GM12892 (cell line): ENCODE results near the gene GMIP.
"Not testable (repeated sequence)": the region's sequence is repeated elsewhere in the genome, so short reads cannot be mapped to it uniquely, and the experiment has no call there.

Experiments used
- DNase-seq: peaks from one replicate; pipeline ENCODE4 v3.0.0; 2011; ENCODE audit not compliant: insufficient read length
- FAIRE-seq: peaks from 2 replicates; lab custom pipeline; 2011; peaks lifted over from hg19 to GRCh38; lab: Jason Lieb, UNC
- POLR2A ChIP-seq: IDR thresholded peaks from 2 replicates; pipeline ENCODE4 v1.6.1; 2011; ENCODE audit warnings: low read depth, low read length, control low read depth
- POLR2AphosphoS5 ChIP-seq: IDR thresholded peaks from 2 replicates; pipeline ENCODE4 v1.6.1; 2011; ENCODE audit warnings: low read depth, low read length, control low read depth
- TAF1 ChIP-seq: IDR thresholded peaks from 2 replicates; pipeline ENCODE4 v1.6.1; 2011; ENCODE audit warnings: low read depth, mild to moderate bottlenecking, control low read depth, low read length, borderline replicate concordance

Gene GMIP

DNA sequence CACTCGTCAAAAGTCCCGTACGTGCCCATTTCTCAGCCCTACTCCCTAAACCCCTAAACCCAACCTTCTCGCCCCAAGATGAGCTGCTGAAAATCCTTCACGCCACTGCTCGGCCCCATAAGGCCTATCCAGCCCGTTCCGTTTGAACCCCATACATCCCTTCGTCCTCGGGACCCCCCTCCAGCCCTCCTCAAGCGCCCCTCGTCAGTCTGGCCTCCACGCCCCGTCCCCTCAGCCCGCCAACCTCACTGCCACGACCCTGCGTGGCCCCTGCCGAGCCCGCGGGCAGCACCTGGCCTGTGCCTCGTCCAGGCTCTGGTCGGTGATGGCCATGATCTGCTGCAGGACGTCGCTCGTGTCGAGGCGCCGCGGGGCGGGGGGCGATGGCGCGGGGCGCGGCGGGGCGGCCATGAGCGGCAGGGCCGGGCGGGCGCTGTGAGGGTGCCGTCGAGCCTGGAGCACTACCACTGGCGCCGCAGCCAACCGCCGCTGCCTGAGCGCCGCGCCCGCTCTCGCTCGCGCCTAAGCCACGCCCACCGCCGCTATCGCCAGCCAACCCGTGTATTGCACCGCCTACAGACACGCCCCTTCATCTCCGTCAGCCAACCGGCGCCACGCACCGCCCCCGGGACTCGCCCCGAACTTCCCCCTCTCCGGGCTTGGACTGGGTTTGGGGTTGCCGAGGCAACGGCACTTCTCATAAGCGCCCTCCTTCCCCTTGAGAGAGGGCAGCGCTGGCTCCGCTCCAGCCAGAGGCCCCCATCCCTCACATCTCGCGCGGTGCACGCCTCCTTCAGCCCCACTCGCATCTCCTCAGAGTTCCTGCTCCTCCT lies 25.0 kb downstream of the GMIP start, which contains the start of gene PBX4:
Gene PBX4 (minus strand): TSS at position 469 of the 833 bp plus-strand sequence. CDS start 58 bp downstream, at position 411.
- TF ChIP-seq POLR2A (peak; percentile 78), TAF1 (no peak; the same call in 1 of the 2 replicates), POLR2AphosphoS5 (peak; percentile 62)
- peak; percentile 96 for DNase-seq
- FAIRE-seq: peak; percentile 98

DNA sequence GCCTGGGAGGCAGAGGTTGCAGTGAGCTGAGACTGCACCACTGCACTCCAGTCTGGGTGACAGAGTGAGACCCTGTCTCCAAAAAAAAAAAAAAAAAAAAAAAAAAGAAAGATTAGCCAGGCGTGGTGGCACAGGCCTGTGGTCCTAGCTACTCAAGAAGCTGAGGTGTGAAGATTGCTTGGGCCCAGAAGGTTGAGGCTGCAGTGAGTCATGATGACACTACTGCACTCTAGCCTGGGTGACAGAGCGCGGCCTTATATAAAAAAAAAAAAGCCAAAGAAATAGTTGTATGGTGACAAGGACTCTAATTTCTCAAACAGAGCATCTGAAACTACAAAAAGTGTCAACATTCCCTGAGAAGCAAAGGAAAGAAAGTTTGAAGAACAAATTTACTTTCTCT lies 28.4 kb downstream of the GMIP start:
- DNase-seq (no peak), FAIRE-seq (no peak)

DNA sequence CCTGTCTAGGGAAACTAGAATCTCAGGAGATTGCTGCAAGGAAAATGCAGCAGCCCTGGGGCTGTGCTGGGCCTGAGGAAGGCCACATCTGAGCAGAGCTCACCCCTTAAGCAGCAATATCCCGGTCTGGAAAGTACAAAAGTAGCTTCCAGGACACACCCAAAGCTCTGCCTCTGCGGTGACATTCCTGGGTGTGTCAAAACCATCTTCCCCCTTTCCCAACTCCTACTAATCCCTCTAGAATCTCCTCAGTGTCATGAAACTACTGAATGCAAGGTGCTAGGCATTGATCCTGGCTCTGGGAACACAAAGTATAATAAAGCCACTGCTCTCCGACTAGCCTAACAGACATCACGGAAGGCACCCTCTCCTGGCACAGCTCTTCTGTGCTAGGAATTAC lies 30.0 kb downstream of the GMIP start:
- FAIRE-seq: no peak
- TF ChIP-seq POLR2A (no peak), POLR2AphosphoS5 (no peak), TAF1 (no peak)
- no peak for DNase-seq

More for the DNA sequence above, 28.4 kb downstream of the GMIP start:
- TF ChIP-seq POLR2A (no peak), POLR2AphosphoS5 (no peak), TAF1 (no peak)

DNA sequence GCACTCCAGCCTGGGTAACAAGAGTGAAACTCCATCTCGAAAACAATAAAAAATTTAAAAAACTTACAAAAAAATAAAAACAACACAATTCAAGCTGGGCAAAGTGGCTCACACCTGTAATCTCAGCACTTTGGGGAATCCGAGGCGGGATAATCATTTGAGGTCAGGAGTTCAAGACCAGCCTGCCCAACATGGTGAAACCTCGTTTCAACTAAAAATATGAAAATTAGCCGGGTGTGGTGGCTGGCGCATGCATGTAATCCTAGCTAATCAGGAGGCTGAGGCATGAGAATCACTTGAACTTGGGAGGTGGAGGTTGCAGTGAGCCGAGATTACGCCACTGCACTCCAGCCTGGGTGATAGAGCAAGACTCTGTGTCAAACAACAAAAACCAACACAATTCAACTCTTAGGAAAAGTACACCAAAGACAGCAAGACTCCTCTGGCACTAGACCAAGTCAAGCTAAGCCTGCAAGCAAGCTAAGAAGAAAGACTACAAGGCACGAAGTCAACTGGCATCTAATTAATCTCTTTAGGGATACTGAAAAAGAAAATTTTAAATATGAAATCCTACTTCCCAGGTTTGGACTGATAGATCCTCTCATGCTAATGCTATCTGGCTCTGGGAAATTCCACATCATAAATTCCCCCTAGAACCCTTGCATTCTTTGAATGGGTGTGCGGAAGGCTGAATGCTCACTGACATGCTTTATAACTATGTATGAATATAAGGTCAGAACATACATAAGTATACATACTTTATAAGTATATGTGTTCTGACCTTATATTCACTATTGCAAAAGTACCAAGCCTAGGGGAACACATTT lies 32.9 kb downstream of the GMIP start:
- TF ChIP-seq TAF1 (no peak), POLR2AphosphoS5 (no peak), POLR2A (no peak)
- DNase-seq: no peak
- no peak for FAIRE-seq

DNA sequence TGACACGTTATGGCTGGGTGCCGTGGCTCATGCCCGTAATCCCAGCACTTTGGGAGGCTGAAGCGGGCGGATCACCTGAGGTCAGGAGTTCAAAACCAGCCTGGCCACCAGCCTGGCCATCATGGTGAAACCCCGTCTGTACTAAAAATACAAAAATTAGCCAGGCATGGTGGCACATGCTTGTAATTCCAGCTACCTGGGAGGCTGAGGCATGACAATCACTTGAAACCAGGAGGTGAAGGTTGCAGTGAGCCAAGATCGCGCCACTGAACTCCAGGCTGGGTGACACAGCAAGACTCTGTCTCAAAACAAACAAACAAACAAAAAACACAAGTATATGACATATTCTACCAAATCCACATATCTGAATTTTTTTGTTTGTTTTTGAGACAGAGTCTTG lies 36.8 kb downstream of the GMIP start:
- not testable (repeated sequence) for FAIRE-seq, DNase-seq

DNA sequence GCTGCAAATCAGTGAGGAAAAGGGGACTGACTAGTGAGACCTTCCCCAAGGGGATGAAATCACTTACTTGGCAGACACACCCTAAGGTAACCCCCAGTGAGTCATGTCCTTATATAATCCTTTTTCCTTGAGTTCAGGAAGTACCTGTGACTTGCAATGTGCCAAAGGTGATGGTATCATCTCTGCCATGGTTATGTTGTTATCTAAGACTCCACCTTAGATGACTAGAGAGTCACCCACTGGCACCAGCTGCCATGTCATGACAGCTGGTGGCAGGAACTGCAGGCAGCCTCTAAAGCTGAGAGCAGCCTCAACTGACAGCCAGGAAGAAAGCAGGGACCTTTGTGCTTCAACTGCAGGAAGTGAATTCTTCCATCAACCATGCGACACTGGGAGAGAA lies 37.4 kb downstream of the GMIP start:
- no peak for TF ChIP-seq POLR2A
- no peak for TF ChIP-seq TAF1
- DNase-seq (no peak), FAIRE-seq (peak; percentile 74)

DNA sequence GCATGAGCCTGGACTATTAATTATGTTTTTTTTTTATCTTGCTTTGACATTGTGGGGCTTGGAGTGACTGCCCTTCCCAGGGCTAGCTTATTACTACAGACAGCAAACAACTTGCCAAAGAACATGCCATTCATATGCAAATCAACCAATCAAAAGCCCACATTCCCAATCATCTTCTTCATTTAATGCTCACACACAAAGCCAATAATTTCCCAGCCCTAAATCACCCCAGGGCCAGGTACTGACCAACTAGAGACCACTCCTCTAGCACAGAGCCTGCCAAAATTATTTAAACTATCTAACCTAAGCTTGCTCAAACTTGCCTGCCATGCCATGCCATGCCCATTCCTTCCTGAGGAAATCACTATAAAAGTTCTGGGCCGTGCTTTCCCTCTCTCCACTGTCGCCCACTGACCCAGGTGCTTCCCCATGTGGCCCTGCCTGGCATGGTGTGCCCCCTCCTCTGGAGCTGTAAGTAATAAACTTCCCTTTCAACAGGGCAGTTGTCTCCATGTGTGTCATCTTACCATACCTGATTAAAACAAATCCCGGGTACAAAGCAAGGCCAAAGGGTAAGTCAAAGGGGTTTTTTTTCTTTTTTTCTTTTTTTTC lies 40.6 kb downstream of the GMIP start:
- no peak for TF ChIP-seq POLR2AphosphoS5
- TF ChIP-seq POLR2A: no peak
- TF ChIP-seq TAF1: no peak
- DNase-seq: no peak
- FAIRE-seq: no peak

DNA sequence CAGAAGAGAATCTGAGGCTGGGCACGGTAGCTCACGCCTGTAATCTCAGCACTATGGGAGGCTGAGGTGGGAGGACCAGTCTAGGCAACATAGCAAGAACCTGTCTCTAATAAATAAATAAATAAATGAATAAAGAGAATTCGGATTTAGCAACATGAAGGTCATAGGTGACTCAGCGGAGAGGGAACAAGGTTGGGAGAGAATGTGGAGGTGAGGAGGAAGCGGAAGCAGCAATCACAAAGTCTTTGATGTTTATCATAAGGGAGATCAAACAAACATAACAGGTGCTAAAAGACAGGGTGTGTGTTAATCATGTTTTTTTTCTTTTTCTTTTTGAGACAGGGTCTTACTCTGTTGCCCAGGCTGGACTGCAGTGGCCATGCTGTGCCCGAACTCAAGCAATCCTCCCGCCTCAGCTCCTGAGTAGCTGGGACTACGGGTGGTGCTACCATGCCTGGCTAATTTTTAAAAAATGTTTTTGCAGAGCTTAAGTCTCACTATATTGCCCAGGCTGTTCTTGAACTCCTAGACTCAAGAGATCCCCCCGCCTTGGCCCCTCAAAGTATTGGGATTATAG lies 41.2 kb downstream of the GMIP start:
- no peak for DNase-seq
- no peak for TF ChIP-seq POLR2A
- TF ChIP-seq POLR2AphosphoS5: no peak
- TF ChIP-seq TAF1: no peak
- FAIRE-seq: no peak

DNA sequence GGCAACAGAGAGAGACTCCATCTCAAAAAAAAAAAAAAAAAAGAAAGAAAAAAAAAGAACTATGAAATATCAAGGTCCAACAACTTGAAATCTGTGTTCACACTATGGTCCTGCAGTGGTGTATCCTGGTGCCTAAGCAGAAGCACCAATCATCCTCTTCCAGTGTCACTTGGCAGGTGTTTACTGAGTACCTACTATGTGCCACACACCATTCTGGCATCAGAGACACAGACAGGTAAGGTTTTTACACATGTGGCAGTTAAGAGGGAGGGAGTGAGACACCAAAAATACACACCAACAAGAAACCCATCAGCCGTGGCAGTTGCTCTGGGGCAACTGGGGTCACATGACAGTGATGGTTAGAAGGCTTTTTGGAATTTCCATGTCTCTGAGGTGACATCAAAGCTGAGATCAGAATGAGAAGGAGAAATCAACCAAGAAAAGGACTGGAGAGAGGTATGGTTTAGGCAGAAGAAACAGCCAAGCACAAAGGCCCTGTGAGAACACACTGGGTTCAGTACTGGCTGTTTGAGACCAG lies 42.6 kb downstream of the GMIP start:
- DNase-seq: no peak
- no peak for TF ChIP-seq TAF1
- no peak for TF ChIP-seq POLR2A
- no peak for TF ChIP-seq POLR2AphosphoS5
- FAIRE-seq: no peak

DNA sequence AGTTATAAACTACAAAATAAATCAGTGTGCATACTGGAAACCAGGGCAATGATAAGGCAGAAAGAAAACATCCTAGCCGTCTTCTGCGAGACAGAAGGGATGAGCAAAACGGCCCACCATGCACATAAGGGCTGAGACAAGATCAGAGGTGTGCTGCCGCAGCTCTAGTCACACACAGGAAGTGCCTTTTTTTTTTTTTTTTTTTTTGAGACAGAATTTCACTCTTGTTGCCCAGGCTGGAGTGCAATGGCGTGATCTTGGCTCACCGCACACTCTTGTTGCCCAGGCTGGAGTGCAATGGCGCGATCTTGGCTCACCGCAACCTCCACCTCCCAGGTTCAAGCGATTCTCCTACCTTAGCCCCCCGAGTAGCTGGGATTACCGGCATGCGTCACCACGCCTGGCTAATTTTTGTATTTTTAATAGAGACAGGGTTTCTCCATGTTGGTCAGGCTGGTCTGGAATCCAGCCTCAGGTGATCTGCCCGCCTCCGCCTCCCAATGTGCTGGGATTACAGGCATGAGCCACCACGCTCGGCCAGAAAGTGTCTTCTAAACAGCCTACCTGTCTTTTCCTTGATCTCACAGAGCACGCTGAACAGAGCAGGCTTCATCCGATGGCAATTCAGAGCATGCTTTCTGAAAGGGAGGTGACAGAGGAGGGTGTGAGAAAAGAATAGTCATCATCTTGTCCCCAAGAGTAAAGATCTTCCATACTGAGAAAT lies 44.6 kb downstream of the GMIP start:
- FAIRE-seq: peak; percentile 79
- DNase-seq: not testable (repeated sequence)
- peak; percentile 54; the same call in 1 of the 2 replicates for TF ChIP-seq TAF1

DNA sequence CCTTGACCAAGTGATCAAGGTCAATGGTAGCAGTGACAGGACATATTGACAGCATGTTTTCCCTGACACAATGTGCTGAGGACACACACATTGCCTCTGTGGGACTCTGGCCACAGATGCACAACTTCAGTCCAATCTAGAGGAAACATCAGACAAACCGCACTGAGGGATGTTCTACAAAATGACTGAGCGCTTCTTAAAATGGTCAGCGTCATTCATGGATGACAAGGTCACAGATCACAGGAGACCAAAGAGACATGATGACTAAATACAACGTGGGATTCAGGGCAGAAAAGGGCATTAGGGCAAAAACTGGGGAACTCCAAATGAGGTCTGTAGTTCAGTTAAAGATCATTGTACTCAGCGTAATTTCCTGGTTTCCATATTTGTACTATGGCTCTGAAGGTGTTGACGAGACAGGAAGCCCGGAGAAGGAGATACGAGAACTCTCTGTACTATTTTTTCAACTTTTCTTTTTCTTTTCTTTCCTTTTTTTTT lies 45.6 kb downstream of the GMIP start:
- TF ChIP-seq TAF1 (0 out of 2 replicates have a peak, but pooled peaks have one; percentile 39), POLR2A (peak; percentile 77), POLR2AphosphoS5 (peak; percentile 88)
- DNase-seq: peak; percentile 45
- peak; percentile 96 for FAIRE-seq
